Activated T-cell treated with anti-CD3 and anti-CD28 coated beads, Interleukin-2, amount 50 U/mL, for 72 hours (primary cell): ENCODE data around the gene SLCO1B3. TPM values are rescaled to one million over a fixed set of nuclear protein-coding genes. Genes with fewer than 3 reads are reported as not detected.
"Not testable (repeated sequence)": the region's sequence is repeated elsewhere in the genome, so short reads cannot be mapped to it uniquely, and the experiment has no call there.

Experiments
- ATAC-seq, 2 donors: fragments of 150-1000 bp; cut with Tn5 transposase; replicated peaks in 1 of 2; 2 replicates each; pipeline ENCODE4 v1.10.0; 2021; ENCODE audit warnings: moderate library complexity in 2 of 2, mild to moderate bottlenecking in 1 of 2
- DNase-seq, 2 donors: peaks; one replicate each; pipeline ENCODE4 v3.0.0; 2021 to 2022; ENCODE audit warnings: mixed read lengths in 1 of 2
- H3K27ac Mint-ChIP-seq: one replicate; pipeline ENCODE4 v1.8.0; 2022; ENCODE audit warnings: mild to moderate bottlenecking, moderate library complexity, mixed read lengths
- H3K27me3 Mint-ChIP-seq: one replicate; pipeline ENCODE4 v1.8.0; 2022; ENCODE audit warnings: low read depth, mixed read lengths
- H3K36me3 Mint-ChIP-seq, 2 donors: one replicate each; pipeline ENCODE4 v1.8.0; 2022; ENCODE audit warnings: mixed read lengths in 2 of 2, mild to moderate bottlenecking in 1 of 2; ENCODE audit not compliant: insufficient read depth in 2 of 2
- H3K4me1 Mint-ChIP-seq: one replicate; pipeline ENCODE4 v1.8.0; 2022; ENCODE audit warnings: low read depth, mixed read lengths
- H3K4me3 Mint-ChIP-seq, 2 donors: one replicate each; pipeline ENCODE4 v1.8.0; 2022; ENCODE audit warnings: mild to moderate bottlenecking in 2 of 2, mixed read lengths in 2 of 2, moderate library complexity in 2 of 2
- H3K9me3 Mint-ChIP-seq, 2 donors: one replicate each; pipeline ENCODE4 v1.8.0; 2022; ENCODE audit warnings: mixed read lengths in 2 of 2
- total RNA-seq, 2 donors: library from RNA; stranded (reverse); gene quantifications; one replicate each; pipeline ENCODE4 v1.2.3, GENCODE V29; 2022

Gene SLCO1B3
- total RNA-seq: not detected

- no peaks in the 10 kb centered on the region for H3K27me3 Mint-ChIP-seq
- no peaks in the 10 kb centered on the region for H3K36me3 Mint-ChIP-seq
- ATAC-seq: no peak
- no peak within 1 kb of the TSS for H3K27ac Mint-ChIP-seq
- no peaks in the 10 kb centered on the region for H3K9me3 Mint-ChIP-seq
- H3K4me1 Mint-ChIP-seq: no peaks in the 10 kb centered on the region
- DNase-seq: no peak
- H3K4me3 Mint-ChIP-seq: no peak within 1 kb of the TSS
These were observed at the start of gene SLCO1B3 for GRCh38 chr12:20810487-20810886. Gene SLCO1B3 (plus strand): TSS chr12:20810705. CDS start chr12:20815739, 5,034 bp downstream.

DNA sequence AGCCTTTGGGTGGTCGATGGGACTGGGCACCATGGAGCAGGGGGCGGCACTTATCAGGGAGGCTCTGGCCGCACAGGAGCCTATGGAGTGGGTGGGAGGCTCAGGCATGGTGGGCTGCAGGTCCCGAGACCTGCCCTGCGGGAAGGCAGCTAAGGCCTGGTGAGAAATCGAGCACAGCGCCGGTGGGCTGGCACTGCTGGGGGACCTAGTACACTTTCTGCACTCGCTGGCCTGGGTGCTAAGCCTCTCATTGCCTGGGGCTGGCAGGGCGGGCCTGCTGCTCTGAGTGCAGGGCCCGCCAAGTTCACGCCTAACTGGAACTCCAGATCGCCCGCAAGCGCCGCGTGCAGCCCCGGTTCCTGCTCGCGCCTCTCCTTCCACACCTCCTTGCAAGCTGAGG lies 33.1 kb upstream of the SLCO1B3 start:
- Mint-ChIP-seq H3K4me3 (no peak overlapping the region), H3K4me1 (no peaks in the 10 kb centered on the region)
- ATAC-seq: no peak

GRCh38 chr12:20778969-20779368 lies 31.5 kb upstream of the SLCO1B3 start:
- Mint-ChIP-seq H3K36me3 (no peaks in the 10 kb centered on the region), H3K9me3 (peaks cover 0 to 4% of the 10 kb centered on the region in 2 donors), H3K4me3 (no peak overlapping the region), H3K27ac (no peak overlapping the region), H3K4me1 (no peaks in the 10 kb centered on the region), H3K27me3 (no peaks in the 10 kb centered on the region)
- ATAC-seq: no peak
- DNase-seq: no peak

More for the DNA sequence above, 33.1 kb upstream of the SLCO1B3 start:
- no peak for DNase-seq
- Mint-ChIP-seq H3K27me3 (no peaks in the 10 kb centered on the region), H3K9me3 (peaks cover 0 to 4% of the 10 kb centered on the region in 2 donors), H3K36me3 (no peaks in the 10 kb centered on the region), H3K27ac (no peak overlapping the region)

DNA sequence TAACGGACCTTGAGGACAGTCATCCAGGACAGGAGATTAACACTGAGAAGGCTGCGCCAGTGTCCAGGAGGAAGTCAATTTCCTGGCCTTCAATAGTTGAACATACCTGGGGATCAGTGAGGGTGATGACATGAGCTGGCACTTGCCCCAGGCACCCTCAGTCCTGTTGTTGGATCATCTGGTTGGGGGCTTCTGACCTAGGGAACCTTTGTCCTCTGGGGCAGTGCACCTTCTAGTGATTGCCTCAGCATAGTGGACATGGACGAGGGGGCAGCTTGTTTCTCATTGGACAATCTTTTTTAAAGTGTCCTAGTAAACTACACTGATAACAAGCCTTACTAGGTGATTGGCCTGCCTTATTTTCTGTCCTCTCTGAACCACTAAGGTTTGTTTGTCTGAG lies 30.5 kb upstream of the SLCO1B3 start:
- not testable (repeated sequence) for DNase-seq, H3K4me3 Mint-ChIP-seq, ATAC-seq, H3K27me3 Mint-ChIP-seq, H3K27ac Mint-ChIP-seq, H3K9me3 Mint-ChIP-seq, H3K4me1 Mint-ChIP-seq, H3K36me3 Mint-ChIP-seq

GRCh38 chr12:20783796-20784357 lies 26.6 kb upstream of the SLCO1B3 start:
- not testable (repeated sequence) for H3K27ac Mint-ChIP-seq, H3K4me1 Mint-ChIP-seq, DNase-seq, ATAC-seq, H3K27me3 Mint-ChIP-seq, H3K4me3 Mint-ChIP-seq, H3K36me3 Mint-ChIP-seq, H3K9me3 Mint-ChIP-seq

GRCh38 chr12:20792971-20793370 lies 17.5 kb upstream of the SLCO1B3 start:
- DNase-seq (no peak), ATAC-seq (no peak)
- H3K27me3 Mint-ChIP-seq: no peaks in the 10 kb centered on the region
- no peaks in the 10 kb centered on the region for H3K4me1 Mint-ChIP-seq
- H3K9me3 Mint-ChIP-seq: peaks cover 2 to 5% of the 10 kb centered on the region in 2 donors
- no peak overlapping the region for H3K4me3 Mint-ChIP-seq
- H3K36me3 Mint-ChIP-seq: no peaks in the 10 kb centered on the region
- H3K27ac Mint-ChIP-seq: no peak overlapping the region

- Mint-ChIP-seq H3K9me3 (peaks cover 0 to 3% of the 10 kb centered on the region in 2 donors), H3K27ac (no peak overlapping the region), H3K4me3 (no peak overlapping the region), H3K27me3 (no peaks in the 10 kb centered on the region), H3K36me3 (no peaks in the 10 kb centered on the region), H3K4me1 (no peaks in the 10 kb centered on the region)
- ATAC-seq (no peak), DNase-seq (no peak)
These were observed 12.0 kb upstream of the SLCO1B3 start for GRCh38 chr12:20798554-20798953.

- no peaks in the 10 kb centered on the region for H3K27me3 Mint-ChIP-seq
- H3K4me1 Mint-ChIP-seq: no peaks in the 10 kb centered on the region
- H3K4me3 Mint-ChIP-seq: no peak overlapping the region
- ATAC-seq: no peak
- no peak overlapping the region for H3K27ac Mint-ChIP-seq
- H3K9me3 Mint-ChIP-seq: no peaks in the 10 kb centered on the region
- H3K36me3 Mint-ChIP-seq: no peaks in the 10 kb centered on the region
- DNase-seq: no peak
These were observed 10.3 kb upstream of the SLCO1B3 start for GRCh38 chr12:20800160-20800559.

DNA sequence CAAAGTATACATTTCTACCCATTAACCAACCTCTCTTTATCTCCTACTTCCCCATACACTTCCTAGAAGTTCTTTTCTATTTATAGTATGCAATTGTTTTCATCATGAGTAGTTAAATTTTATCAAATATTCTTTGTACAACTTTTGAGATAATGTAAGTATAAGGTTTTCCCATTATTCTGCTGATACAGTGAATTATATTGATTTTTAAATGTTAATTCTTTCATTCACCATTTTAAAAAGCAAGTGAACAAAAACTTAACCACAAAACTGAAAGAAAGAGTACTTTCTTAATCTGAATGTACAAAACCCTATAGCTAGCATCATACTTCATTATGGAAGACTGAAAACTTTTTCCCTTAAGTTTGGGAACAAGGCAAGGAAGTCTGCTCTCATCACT lies 9.5 kb upstream of the SLCO1B3 start:
- ATAC-seq (no peak), DNase-seq (no peak)
- H3K36me3 Mint-ChIP-seq: no peaks in the 10 kb centered on the region
- no peak overlapping the region for H3K4me3 Mint-ChIP-seq
- H3K27me3 Mint-ChIP-seq: no peaks in the 10 kb centered on the region
- H3K27ac Mint-ChIP-seq: no peak overlapping the region
- no peaks in the 10 kb centered on the region for H3K9me3 Mint-ChIP-seq
- H3K4me1 Mint-ChIP-seq: no peaks in the 10 kb centered on the region

DNA sequence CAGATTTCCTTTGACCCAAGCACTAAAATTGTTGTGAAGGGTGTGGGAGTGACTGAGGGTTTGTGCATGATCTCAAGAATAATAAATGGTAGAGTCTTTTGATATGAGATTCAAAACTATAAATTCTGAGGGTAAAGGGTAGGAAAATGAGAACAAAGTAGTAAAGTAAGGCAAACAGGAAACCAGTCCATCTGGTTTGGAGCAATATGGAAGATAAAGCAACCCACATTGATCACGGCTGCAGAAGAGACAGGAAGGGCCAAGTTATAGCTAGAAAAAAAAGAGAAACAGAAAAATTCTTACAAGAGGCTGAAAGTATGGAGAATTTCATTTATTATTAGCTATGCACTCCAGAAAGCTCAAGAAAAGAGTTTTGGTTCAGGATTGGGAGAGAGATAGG lies 4.6 kb upstream of the SLCO1B3 start:
- DNase-seq (no peak), ATAC-seq (no peak)
- no peaks in the 10 kb centered on the region for H3K4me1 Mint-ChIP-seq
- no peak overlapping the region for H3K4me3 Mint-ChIP-seq
- no peaks in the 10 kb centered on the region for H3K27me3 Mint-ChIP-seq
- H3K27ac Mint-ChIP-seq: no peak overlapping the region
- no peaks in the 10 kb centered on the region for H3K9me3 Mint-ChIP-seq
- H3K36me3 Mint-ChIP-seq: no peaks in the 10 kb centered on the region

GRCh38 chr12:20807192-20808080 lies 3.1 kb upstream of the SLCO1B3 start:
- ATAC-seq (no peak), DNase-seq (no peak)
- Mint-ChIP-seq H3K9me3 (no peaks in the 10 kb centered on the region), H3K27ac (no peak overlapping the region), H3K36me3 (no peaks in the 10 kb centered on the region), H3K4me3 (no peak overlapping the region), H3K27me3 (no peaks in the 10 kb centered on the region), H3K4me1 (no peaks in the 10 kb centered on the region)

GRCh38 chr12:20808521-20808920 lies 2.0 kb upstream of the SLCO1B3 start:
- no peak for DNase-seq
- no peaks in the 10 kb centered on the region for H3K9me3 Mint-ChIP-seq
- H3K36me3 Mint-ChIP-seq: no peaks in the 10 kb centered on the region
- H3K4me3 Mint-ChIP-seq: no peak overlapping the region
- H3K27ac Mint-ChIP-seq: no peak overlapping the region
- no peaks in the 10 kb centered on the region for H3K27me3 Mint-ChIP-seq
- H3K4me1 Mint-ChIP-seq: no peaks in the 10 kb centered on the region
- ATAC-seq: no peak

GRCh38 chr12:20815574-20815973 lies 5.1 kb downstream of the SLCO1B3 start:
- H3K4me1 Mint-ChIP-seq: no peaks in the 10 kb centered on the region
- H3K27ac Mint-ChIP-seq: no peak overlapping the region
- H3K27me3 Mint-ChIP-seq: no peaks in the 10 kb centered on the region
- DNase-seq (no peak), ATAC-seq (no peak)
- no peak overlapping the region for H3K4me3 Mint-ChIP-seq
- peaks cover 0 to 11% of the 10 kb centered on the region in 2 donors for H3K9me3 Mint-ChIP-seq
- H3K36me3 Mint-ChIP-seq: peaks cover 0 to 3% of the 10 kb centered on the region in 2 donors
